AG09309 (cell line): Measurements from ENCODE around the gene ANTXRL.
"Not testable (repeated sequence)": the region's sequence is repeated elsewhere in the genome, so short reads cannot be mapped to it uniquely, and the experiment has no call there.

ENCODE experiments used
- DNase-seq: peaks from one replicate; pipeline ENCODE4 v3.0.0-alpha.2; 2010; ENCODE audit warnings: low read depth
- H3K4me3 ChIP-seq: 2 replicates; pipeline ENCODE4 v1.5.1; 2011; ENCODE audit warnings: mild to moderate bottlenecking, low read depth, low read length, moderate library complexity; ENCODE audit not compliant: control insufficient read depth
- TF ChIP-seq, protein P1 (sequence below): IDR thresholded peaks from 2 replicates; pipeline ENCODE4 v1.5.1; 2011; ENCODE audit warnings: mild to moderate bottlenecking, low read depth, low read length, inconsistent platforms; ENCODE audit not compliant: insufficient read depth, control insufficient read depth; ENCODE audit errors: missing control alignments

The ANTXRL gene

DNA sequence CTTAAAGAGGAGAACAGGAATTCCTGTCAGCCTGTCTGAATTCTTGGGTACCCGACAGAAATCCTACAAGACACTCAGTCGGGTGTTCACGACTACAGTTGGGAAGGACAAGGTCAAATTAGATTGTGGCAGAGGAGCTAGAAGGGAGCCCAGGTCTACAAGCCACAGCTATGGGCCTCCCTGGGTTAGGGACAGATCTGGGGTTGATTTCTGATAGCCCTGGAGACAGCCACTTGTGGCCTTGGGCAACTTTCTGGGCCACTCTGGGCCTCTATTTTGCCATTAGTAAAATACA, 39.7 kb upstream of the ANTXRL start:
- H3K4me3 ChIP-seq: no peak overlapping the region
- TF ChIP-seq, protein P1, sequence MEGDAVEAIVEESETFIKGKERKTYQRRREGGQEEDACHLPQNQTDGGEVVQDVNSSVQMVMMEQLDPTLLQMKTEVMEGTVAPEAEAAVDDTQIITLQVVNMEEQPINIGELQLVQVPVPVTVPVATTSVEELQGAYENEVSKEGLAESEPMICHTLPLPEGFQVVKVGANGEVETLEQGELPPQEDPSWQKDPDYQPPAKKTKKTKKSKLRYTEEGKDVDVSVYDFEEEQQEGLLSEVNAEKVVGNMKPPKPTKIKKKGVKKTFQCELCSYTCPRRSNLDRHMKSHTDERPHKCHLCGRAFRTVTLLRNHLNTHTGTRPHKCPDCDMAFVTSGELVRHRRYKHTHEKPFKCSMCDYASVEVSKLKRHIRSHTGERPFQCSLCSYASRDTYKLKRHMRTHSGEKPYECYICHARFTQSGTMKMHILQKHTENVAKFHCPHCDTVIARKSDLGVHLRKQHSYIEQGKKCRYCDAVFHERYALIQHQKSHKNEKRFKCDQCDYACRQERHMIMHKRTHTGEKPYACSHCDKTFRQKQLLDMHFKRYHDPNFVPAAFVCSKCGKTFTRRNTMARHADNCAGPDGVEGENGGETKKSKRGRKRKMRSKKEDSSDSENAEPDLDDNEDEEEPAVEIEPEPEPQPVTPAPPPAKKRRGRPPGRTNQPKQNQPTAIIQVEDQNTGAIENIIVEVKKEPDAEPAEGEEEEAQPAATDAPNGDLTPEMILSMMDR: no peak
- no peak for DNase-seq

DNA sequence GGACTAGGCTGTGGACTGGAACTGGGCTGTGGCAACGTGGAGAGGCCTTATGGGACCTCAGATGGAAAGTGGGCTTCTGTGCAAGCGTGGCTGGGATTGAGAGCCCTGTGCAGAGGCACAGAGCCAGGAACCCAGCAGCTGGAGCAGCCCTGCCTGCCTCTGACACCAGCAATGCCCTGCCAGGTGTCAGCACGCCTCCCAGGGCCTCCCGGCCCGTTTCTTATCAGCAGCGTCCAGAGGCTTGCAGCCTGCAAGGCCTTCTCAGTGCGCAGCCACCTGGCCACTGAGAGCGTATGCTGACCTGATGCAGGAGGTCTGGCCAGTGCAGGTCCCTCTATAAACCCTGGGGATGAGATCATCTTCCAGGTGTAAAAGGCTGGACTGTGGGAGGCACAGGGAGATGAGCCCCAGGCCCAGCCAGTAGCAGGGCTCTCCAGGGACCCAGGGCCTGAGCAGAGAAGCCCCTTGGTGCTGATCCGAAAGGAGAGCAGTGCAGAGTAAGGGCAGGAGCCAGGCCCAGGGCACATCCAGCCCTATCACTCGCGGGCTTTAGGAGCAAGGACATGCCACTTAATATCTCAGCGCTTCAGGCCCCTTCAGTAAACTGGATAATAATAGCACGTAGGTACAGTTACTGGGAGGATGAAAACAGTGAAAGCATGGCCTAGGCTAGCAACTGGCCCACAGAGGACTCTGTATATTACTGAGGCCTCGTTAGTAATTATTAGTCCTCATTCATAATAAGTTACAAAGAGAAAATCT, 38.8 kb upstream of the ANTXRL start:
- DNase-seq: no peak
- no peak overlapping the region for H3K4me3 ChIP-seq
- TF ChIP-seq, protein P1: no peak

DNA sequence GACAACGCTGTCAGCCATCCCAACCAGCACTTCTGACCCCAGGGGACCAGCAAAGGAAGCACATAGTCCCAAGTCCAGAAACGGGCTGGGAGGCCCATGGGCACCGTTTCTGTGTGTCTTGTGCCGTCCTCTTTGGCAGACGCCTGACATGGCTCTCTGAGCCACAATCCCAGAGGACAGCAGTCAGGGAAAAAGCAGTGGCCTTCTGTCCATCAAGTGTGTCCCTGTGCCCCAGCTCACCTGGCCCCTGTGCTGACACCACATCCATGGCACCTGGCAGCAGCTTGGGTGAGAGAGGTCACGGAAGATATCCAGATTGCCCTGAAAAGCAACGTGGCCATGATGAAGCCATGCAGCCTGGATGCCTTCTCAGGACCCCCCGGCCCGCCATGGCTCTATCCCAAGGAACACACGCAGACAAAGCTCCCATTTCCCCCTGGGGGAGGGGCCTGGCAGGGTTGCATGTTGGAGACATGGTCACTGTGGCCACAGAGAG, 38.1 kb upstream of the ANTXRL start:
- no peak overlapping the region for H3K4me3 ChIP-seq
- DNase-seq: no peak
- TF ChIP-seq, protein P1: no peak

DNA sequence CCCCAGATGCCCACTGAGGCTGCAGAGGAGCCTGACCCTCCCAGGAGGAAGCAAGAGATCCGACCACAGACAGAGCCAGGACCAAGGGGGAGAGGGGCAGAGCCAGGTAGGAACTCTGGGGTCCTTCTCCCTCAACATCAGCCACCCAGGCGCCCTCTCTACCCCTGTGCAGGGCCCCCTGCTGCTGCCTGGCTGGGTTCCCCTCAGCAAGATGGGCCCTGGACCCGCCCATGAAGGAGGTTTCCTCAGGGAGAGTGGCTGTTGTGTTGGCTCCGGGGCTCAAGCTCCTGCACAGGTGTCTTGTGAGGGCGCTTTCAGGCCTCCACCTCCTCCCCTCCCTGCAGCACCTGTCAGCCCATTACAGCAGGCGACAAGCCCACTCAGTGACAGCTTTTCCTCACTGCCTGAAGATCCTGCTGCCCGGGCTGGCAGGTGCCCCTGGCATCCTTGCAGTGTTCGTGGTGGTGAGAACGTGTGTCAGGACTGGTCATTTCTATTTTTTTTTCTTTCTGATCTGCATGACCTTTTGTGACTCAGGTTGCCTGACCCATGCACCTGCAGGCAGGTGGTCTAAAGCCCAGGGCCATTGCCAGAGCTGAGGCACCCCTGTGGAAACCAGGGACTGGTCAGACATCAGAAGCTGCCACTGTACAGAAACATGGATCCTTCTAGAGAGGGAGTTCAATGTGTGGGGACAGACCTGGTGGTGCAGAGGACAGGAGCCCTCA, 37.0 kb upstream of the ANTXRL start:
- not testable (repeated sequence) for DNase-seq, H3K4me3 ChIP-seq

DNA sequence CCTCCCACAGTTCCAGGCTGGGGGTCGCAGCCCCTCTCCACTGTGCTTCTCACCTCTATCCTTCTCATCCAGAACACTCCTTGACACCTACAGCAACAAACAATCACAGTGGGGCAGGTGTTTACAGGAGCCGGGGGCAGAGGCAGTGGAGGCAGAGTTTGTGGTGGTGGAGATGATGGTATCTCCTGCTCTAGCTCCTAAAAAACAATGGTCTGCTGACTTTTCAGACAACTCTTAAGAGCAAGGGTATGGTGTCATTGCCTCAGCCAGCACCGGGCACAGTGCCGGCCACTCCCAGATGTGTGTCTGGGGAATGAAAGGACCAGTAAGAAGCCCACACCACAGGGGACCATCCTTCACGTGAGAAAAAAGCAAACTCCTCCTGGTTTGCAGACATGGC, 36.3 kb upstream of the ANTXRL start:
- DNase-seq: no peak
- TF ChIP-seq, protein P1: no peak

DNA sequence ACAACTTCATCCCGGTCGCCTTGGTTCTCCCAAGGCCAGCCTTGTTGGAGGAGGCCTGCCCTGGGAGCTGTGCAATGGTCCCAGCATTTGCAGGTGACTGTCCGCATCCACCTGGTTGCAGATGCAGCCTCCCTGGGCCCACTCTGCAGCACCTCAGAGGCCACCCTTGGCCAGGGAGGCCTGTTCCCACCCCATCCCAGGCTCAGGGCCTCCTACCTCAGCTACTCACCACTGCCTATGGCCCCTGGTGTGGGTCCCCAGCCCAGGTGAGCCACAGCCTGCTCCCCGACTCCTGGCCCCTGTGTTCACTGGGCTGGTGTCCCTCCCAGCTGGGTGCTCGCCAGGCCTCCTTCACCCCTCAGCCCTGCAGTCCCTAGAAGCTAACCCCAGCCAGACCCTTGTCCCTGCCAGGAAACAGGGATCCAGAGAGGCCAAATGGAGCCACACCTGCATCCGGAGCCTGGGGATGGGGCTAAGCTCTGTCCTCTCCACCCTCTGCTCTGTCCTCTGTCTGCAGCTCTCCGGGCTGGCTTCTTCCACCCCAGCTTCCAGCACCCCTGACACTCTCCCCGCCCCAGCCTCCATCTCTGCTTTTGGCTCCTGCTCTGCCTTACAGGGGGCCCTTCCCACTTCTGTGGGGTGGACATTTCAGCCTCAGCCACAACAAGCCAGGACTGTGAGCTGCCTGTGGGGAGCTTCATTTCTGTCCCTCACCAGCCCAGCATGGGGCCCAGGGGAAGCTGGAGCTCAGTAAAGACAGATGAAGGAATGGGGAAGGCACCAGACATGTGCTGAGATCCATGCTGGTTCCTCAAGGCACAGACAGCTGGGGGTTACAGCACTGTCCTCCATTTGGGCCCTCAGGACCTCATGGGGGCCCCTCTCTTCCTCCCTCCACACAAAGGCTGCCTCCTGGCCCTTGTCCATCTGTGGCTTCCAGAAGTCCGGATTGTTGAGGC, 35.6 kb upstream of the ANTXRL start:
- no peak overlapping the region for H3K4me3 ChIP-seq
- no peak for DNase-seq
- TF ChIP-seq, protein P1: no peak

More for the DNA sequence above, 36.3 kb upstream of the ANTXRL start:
- no peak overlapping the region for H3K4me3 ChIP-seq
